Spleen (tissue), 11 donors: Measurements from ENCODE around the gene DHRS11. TPM values are rescaled to one million over a fixed set of nuclear protein-coding genes. Genes with fewer than 3 reads are reported as not detected.

Experiments
- DNase-seq: peaks from one replicate; pipeline ENCODE4 v3.0.0-alpha.2; 2020
- H3K27ac ChIP-seq, 8 donors: fragments of 200-600 bp; sonication (generic) in 7 of 8; 1 replicate in 4 of 8; 2 replicates in 4 of 8; pipeline versions ENCODE4 v1.5.0 to v1.8.0; 2016 to 2021; ENCODE audit warnings: inconsistent platforms in 4 of 8, mild to moderate bottlenecking in 4 of 8, moderate library complexity in 1 of 8
- H3K27me3 ChIP-seq, 7 donors: fragments of 200-600 bp; sonication (generic) in 6 of 7; replicated peaks in 1 of 7; 1 replicate in 4 of 7; 2 replicates in 3 of 7; pipeline versions ENCODE4 v1.5.0 to v1.8.0; 2016 to 2021; ENCODE audit warnings: inconsistent platforms in 3 of 7, mild to moderate bottlenecking in 1 of 7
- H3K36me3 ChIP-seq, 6 donors: fragments of 200-600 bp; sonication (generic) in 5 of 6; 1 replicate in 4 of 6; 2 replicates in 2 of 6; pipeline versions ENCODE4 v1.5.0 to v1.8.0; 2016 to 2021; ENCODE audit warnings: inconsistent platforms in 2 of 6
- H3K4me1 ChIP-seq, 6 donors: fragments of 200-600 bp; sonication (generic) in 5 of 6; 1 replicate in 3 of 6; 2 replicates in 3 of 6; pipeline versions ENCODE4 v1.5.0 to v1.8.0; 2016 to 2021; ENCODE audit warnings: inconsistent platforms in 3 of 6
- H3K4me3 ChIP-seq, 8 donors: fragments of 200-600 bp; sonication (generic) in 7 of 8; 1 replicate in 4 of 8; 2 replicates in 4 of 8; pipeline versions ENCODE4 v1.5.0 to v1.8.0; 2016 to 2021; ENCODE audit warnings: inconsistent platforms in 4 of 8, mild to moderate bottlenecking in 4 of 8, moderate library complexity in 2 of 8
- H3K9me3 ChIP-seq, 8 donors: fragments of 200-600 bp; sonication (generic) in 7 of 8; 1 replicate in 4 of 8; 2 replicates in 4 of 8; pipeline versions ENCODE4 v1.5.0 to v1.8.0; 2016 to 2021; ENCODE audit warnings: inconsistent platforms in 4 of 8
- POLR2A ChIP-seq, 3 donors: fragments of 450-650 bp; IDR thresholded peaks; one replicate each; pipeline ENCODE4 v1.5.1; 2017; ENCODE audit warnings: antibody characterized with exemption in 3 of 3, mild to moderate bottlenecking in 1 of 3
- POLR2AphosphoS5 ChIP-seq, 3 donors: sonication (generic); formaldehyde crosslinking; IDR thresholded peaks; one replicate each; pipeline ENCODE4 v1.5.1; 2017; ENCODE audit warnings: antibody characterized with exemption in 3 of 3
- WGBS, 5 donors: extraction: QIAGEN DNeasy Blood & Tissue Kit in 3 of 5; methylation state at CpG; one replicate each; pipeline versions ENCODE4 v1.1.5 to v1.1.7; 2013 to 2018; 5-methylcytosine and 5-hydroxymethylcytosine counted together
- intact Hi-C: fragments of 100-400 bp; cut with DNase I; formaldehyde crosslinking; loops from one replicate; pipeline ENCODE4 v1.15.0; 2023; ENCODE audit warnings: low total_unique reads
- polyA plus RNA-seq, 3 donors: library from polyadenylated mRNA; stranded (reverse); fragments of 200-250 nt; gene quantifications; one replicate each; pipeline ENCODE4 v1.2.1, GENCODE V29; 2013
- total RNA-seq, 7 donors: library from RNA; depleted of rRNA in 3 of 7; stranded (reverse); fragments of >200 nt in 3 of 7; fragmentation: NEBNext Ultra II Directional in 4 of 7; extraction: Animal tissue kit (Norgen Biotek cat#: 25700) in 4 of 7; gene quantifications; one replicate each; pipeline versions ENCODE4 v1.1.0 to v1.2.1, GENCODE V29; 2016 to 2021
- TF ChIP-seq, protein P1 (sequence below), 11 experiments: fragments of 200-600 bp in 7 of 11; fragments of 450-650 bp in 4 of 11; sonication (generic) in 4 of 11; IDR thresholded peaks in 8 of 11; conservative IDR thresholded peaks in 3 of 11; 1 replicate in 7 of 11; 2 replicates in 4 of 11; pipeline versions ENCODE4 v1.4.0 to v1.8.0; 2016 to 2021; ENCODE audit warnings: antibody characterized with exemption in 11 of 11, inconsistent platforms in 4 of 11, mild to moderate bottlenecking in 1 of 11
- donor health status: healthy with polysubstance abuse.
- donor health status: DM: no; HTN: no; CAD: no; lungs with moderate emphysema.
- donor health status: DM: no; HTN: no; CAD: no.
- donor health status: Bipolar disorder and iron deficiency.
- donor health status: healthy.
- donor health status: DM: no; HTN: no; CAD: no.
- donor health status: DM: yes; HTN: yes; CAD: no.

The DHRS11 gene
- total and polyA plus RNA-seq, 10 donors, result 3.9 to 7.8 (median 4.9) TPM

DNA sequence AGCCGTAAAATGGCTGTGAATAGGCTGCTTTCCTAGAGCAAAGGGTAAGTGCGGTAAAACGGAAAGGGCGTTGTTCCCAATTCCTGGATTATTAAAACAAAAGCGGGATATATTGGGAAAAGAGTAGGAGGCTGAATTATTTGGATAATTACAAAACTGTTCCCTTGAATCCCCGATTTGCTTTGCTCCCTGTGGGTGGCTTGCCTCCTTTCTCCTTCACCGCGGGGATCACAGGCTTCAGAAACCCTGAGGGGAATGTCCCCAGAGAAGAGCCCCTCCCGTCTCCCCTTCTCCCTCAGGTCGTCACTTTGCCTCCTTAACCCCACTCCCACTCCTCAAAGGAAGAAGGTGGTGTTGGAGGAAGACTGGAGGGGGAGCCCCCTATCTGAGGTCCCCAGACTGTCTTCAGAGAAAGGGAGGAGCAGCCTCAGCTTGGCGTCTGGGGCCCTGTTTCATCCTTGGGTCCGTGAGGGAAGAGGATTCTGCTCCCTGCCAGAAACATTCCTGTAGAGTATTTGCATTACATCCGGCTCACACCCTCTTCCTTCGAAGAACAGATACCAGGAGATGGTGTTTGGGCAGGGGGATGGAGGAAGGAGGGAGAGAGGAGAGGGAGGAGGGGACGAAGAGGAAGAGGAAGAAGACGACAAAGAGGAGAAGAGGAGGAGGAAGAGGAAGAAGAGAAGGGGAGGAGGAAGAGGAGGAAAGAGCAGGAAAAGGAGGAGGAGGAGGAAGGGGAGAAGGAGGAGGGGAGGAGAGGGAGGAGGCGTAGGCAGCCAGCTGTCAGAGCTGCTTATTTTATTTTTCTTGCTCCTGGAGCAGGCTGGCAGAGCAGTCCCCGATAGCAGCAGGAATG, 41.5 kb downstream of the DHRS11 start:
- peaks cover 0 to 19% (median 0%) of the 10 kb centered on the region in 7 donors for H3K27me3 ChIP-seq
- no peak overlapping the region for H3K27ac ChIP-seq
- no peaks in the 10 kb centered on the region for H3K36me3 ChIP-seq
- peaks cover 0 to 13% (median 5%) of the 10 kb centered on the region in 6 donors for H3K4me1 ChIP-seq
- WGBS, 5 donors, result 37 to 52% (median 47%) methylated on average over 18 of the region's 18 CpGs
- no peaks in the 10 kb centered on the region for H3K9me3 ChIP-seq
- DNase-seq, result no peak
- no peak overlapping the region for H3K4me3 ChIP-seq
- no peak for TF ChIP-seq POLR2AphosphoS5 (IDR thresholded peaks at IDR 0.05)
- TF ChIP-seq POLR2A (IDR thresholded peaks at IDR 0.05), result no peak
- TF ChIP-seq, protein P1, sequence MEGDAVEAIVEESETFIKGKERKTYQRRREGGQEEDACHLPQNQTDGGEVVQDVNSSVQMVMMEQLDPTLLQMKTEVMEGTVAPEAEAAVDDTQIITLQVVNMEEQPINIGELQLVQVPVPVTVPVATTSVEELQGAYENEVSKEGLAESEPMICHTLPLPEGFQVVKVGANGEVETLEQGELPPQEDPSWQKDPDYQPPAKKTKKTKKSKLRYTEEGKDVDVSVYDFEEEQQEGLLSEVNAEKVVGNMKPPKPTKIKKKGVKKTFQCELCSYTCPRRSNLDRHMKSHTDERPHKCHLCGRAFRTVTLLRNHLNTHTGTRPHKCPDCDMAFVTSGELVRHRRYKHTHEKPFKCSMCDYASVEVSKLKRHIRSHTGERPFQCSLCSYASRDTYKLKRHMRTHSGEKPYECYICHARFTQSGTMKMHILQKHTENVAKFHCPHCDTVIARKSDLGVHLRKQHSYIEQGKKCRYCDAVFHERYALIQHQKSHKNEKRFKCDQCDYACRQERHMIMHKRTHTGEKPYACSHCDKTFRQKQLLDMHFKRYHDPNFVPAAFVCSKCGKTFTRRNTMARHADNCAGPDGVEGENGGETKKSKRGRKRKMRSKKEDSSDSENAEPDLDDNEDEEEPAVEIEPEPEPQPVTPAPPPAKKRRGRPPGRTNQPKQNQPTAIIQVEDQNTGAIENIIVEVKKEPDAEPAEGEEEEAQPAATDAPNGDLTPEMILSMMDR (IDR thresholded peaks at IDR 0.05 in 8 of 11, conservative IDR thresholded peaks at IDR 0.05 in 3 of 11), result no peak
- intact Hi-C loops, result no loop called here

GRCh38 chr17:36640346-36640745, 48.7 kb downstream of the DHRS11 start:
- H3K4me3 ChIP-seq, result no peak overlapping the region
- intact Hi-C loops, result no loop called here
- H3K9me3 ChIP-seq, result no peaks in the 10 kb centered on the region
- H3K27me3 ChIP-seq, result peaks cover 9 to 81% (median 49%) of the 10 kb centered on the region in 7 donors
- no peak for TF ChIP-seq POLR2A (IDR thresholded peaks at IDR 0.05)
- TF ChIP-seq, protein P1 (IDR thresholded peaks at IDR 0.05 in 8 of 11, conservative IDR thresholded peaks at IDR 0.05 in 3 of 11), result no peak
- no peak for TF ChIP-seq POLR2AphosphoS5 (IDR thresholded peaks at IDR 0.05)
- H3K36me3 ChIP-seq, result no peaks in the 10 kb centered on the region
- 82 to 93% (median 91%) methylated on average over 2 of the region's 2 CpGs for WGBS, 5 donors
- DNase-seq, result no peak
- H3K4me1 ChIP-seq, result peaks cover 0 to 20% (median 13%) of the 10 kb centered on the region in 6 donors
- H3K27ac ChIP-seq, result no peak overlapping the region

GRCh38 chr17:36640836-36641235, 49.2 kb downstream of the DHRS11 start:
- Histone ChIP-seq H3K27me3 (peaks cover 9 to 81% (median 53%) of the 10 kb centered on the region in 7 donors), H3K4me3 (no peak overlapping the region), H3K27ac (no peak overlapping the region), H3K36me3 (no peaks in the 10 kb centered on the region), H3K9me3 (no peaks in the 10 kb centered on the region), H3K4me1 (peaks cover 0 to 20% (median 13%) of the 10 kb centered on the region in 6 donors)
- intact Hi-C loops, result no loop called here
- 61 to 68% (median 64%) methylated on average over 10 of the region's 10 CpGs for WGBS, 5 donors
- no peak for TF ChIP-seq POLR2AphosphoS5 (IDR thresholded peaks at IDR 0.05)
- DNase-seq, result no peak

DNA sequence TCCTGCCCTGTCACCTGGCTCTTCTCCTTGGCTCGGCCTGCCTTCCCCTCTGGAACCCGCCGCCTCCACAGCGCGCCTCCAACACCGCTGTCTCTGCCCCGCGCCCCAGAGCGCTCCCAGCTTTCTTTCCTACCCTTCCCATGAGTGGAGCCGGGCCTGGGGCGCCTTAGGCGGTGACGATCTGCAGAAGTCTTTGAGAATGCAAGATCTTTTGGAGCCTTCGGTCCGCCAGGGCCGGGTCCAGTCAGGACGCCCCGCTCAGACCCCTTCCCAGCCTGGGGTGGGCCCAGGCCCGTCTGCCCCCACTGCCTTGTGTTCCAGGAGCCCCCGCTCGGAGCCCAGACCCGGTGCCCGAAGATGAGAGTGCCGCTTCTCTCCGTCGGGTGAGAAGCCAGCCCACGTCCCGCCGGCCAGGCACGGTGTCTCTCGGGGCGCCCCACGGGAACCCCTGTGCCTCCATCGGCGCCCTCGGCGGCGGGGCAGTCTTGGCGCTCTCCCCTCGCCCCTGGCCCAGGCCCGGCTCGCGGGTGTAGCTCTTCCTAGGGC, 49.7 kb downstream of the DHRS11 start:
- peak; percentile 50 for DNase-seq

More for the DNA sequence above, 49.7 kb downstream of the DHRS11 start:
- Histone ChIP-seq H3K27ac (no peak overlapping the region), H3K9me3 (no peaks in the 10 kb centered on the region), H3K4me3 (peak overlapping the region in 6 of 8 donors; percentile 33 to 65 (median 34)), H3K27me3 (peaks cover 9 to 85% (median 53%) of the 10 kb centered on the region in 7 donors), H3K36me3 (no peaks in the 10 kb centered on the region), H3K4me1 (peaks cover 0 to 20% (median 13%) of the 10 kb centered on the region in 6 donors)
- no peak for TF ChIP-seq POLR2AphosphoS5 (IDR thresholded peaks at IDR 0.05)
- TF ChIP-seq, protein P1 (IDR thresholded peaks at IDR 0.05 in 8 of 11, conservative IDR thresholded peaks at IDR 0.05 in 3 of 11), result no peak
- TF ChIP-seq POLR2A (IDR thresholded peaks at IDR 0.05), result no peak
- 8 to 15% (median 11%) methylated on average over 18 to 43 of the region's 43 CpGs for WGBS, 5 donors
- intact Hi-C loops, result no loop called here
